ENCODE measurements around the gene SF3B2.

GRCh38 chr11:66047541-66048365 lies 4.4 kb upstream of the SF3B2 start:
- TF ChIP-seq CTCF (conservative IDR thresholded peaks at IDR 0.05 in 1 of 2, IDR thresholded peaks at IDR 0.05 in 1 of 2; ENCODE audit: low read depth in 1 of 2, low read length in 2 of 2): no peak
- no peak for TF ChIP-seq EZH2 (IDR thresholded peaks at IDR 0.05; ENCODE audit: low read length, missing control alignments)
